Astrocyte (in vitro differentiated cells and primary cell): ENCODE results near the gene EPHB1. TPM values are rescaled to one million over a fixed set of nuclear protein-coding genes. Genes with fewer than 3 reads are reported as not detected.

Source experiments
- DNase-seq: peaks from one replicate; pipeline ENCODE4 v3.0.0-alpha.2; 2010; ENCODE audit warnings: low read depth
- FAIRE-seq: peaks from 2 replicates; lab custom pipeline; 2011; peaks lifted over from hg19 to GRCh38; lab: Jason Lieb, UNC
- H2AFZ ChIP-seq: 2 replicates; pipeline ENCODE4 v1.6.0; 2012; ENCODE audit warnings: low read depth, low read length, inconsistent platforms
- H3K27ac ChIP-seq: 2 replicates; pipeline ENCODE4 v1.5.1; 2011; ENCODE audit warnings: low read depth, low read length, inconsistent platforms
- H3K27me3 ChIP-seq: 2 replicates; pipeline ENCODE4 v1.6.0; 2011; ENCODE audit warnings: low read length, inconsistent platforms; ENCODE audit not compliant: insufficient read depth
- H3K36me3 ChIP-seq: 2 replicates; pipeline ENCODE4 v1.5.1; 2011; ENCODE audit warnings: low read length, inconsistent platforms; ENCODE audit not compliant: insufficient read depth
- H3K4me1 ChIP-seq: 2 replicates; pipeline ENCODE4 v1.5.1; 2011; ENCODE audit warnings: low read length, inconsistent platforms; ENCODE audit not compliant: insufficient read depth
- H3K4me2 ChIP-seq: 2 replicates; pipeline ENCODE4 v1.6.0; 2012; ENCODE audit warnings: low read length, inconsistent platforms
- H3K4me3 ChIP-seq: 2 replicates; pipeline ENCODE4 v1.5.1; 2011; ENCODE audit warnings: low read depth, mild to moderate bottlenecking, low read length, inconsistent platforms; ENCODE audit not compliant: insufficient read depth
- H3K79me2 ChIP-seq: 2 replicates; pipeline ENCODE4 v1.6.0; 2012; ENCODE audit warnings: mild to moderate bottlenecking, low read length, inconsistent platforms; ENCODE audit not compliant: insufficient read depth
- H3K9ac ChIP-seq: 2 replicates; pipeline ENCODE4 v1.6.0; 2012; ENCODE audit warnings: mild to moderate bottlenecking, low read length, inconsistent platforms
- H3K9me3 ChIP-seq: 2 replicates; pipeline ENCODE4 v1.5.1; 2012; ENCODE audit warnings: low read depth, mild to moderate bottlenecking, low read length, inconsistent platforms; ENCODE audit not compliant: insufficient read depth
- H4K20me1 ChIP-seq: 2 replicates; pipeline ENCODE4 v1.6.0; 2012; ENCODE audit warnings: low read length, inconsistent platforms; ENCODE audit not compliant: insufficient read depth
- H3K27ac Mint-ChIP-seq: one replicate; pipeline ENCODE4 v1.8.0; 2021; ENCODE audit warnings: mild to moderate bottlenecking, mixed read lengths; ENCODE audit not compliant: unreplicated experiment
- H3K27me3 Mint-ChIP-seq: one replicate; pipeline ENCODE4 v1.8.0; 2021; ENCODE audit warnings: low read depth, mixed read lengths; ENCODE audit not compliant: unreplicated experiment
- H3K36me3 Mint-ChIP-seq: one replicate; pipeline ENCODE4 v1.8.0; 2021; ENCODE audit warnings: low read depth, mixed read lengths; ENCODE audit not compliant: unreplicated experiment
- H3K4me1 Mint-ChIP-seq: one replicate; pipeline ENCODE4 v1.8.0; 2021; ENCODE audit warnings: low read depth, mixed read lengths; ENCODE audit not compliant: unreplicated experiment
- H3K4me3 Mint-ChIP-seq: one replicate; pipeline ENCODE4 v1.8.0; 2021; ENCODE audit warnings: mild to moderate bottlenecking, moderate library complexity, mixed read lengths; ENCODE audit not compliant: unreplicated experiment
- H3K9me3 Mint-ChIP-seq: one replicate; pipeline ENCODE4 v1.8.0; 2021; ENCODE audit warnings: mild to moderate bottlenecking, mixed read lengths; ENCODE audit not compliant: unreplicated experiment
- EZH2 ChIP-seq: IDR thresholded peaks from 2 replicates; pipeline ENCODE4 v1.6.1; 2012; ENCODE audit warnings: mild to moderate bottlenecking, low read length, inconsistent platforms; ENCODE audit not compliant: insufficient read depth
- total RNA-seq: library from RNA; stranded (reverse); gene quantifications from 2 replicates; pipeline ENCODE4 v1.2.1, GENCODE V29; 2021
- TF ChIP-seq, protein P1 (sequence below): IDR thresholded peaks from 2 replicates; pipeline ENCODE4 v1.5.1; 2011; ENCODE audit warnings: low read depth, mild to moderate bottlenecking, inconsistent platforms, low read length, moderate library complexity; ENCODE audit not compliant: insufficient read depth

The EPHB1 gene
- total RNA-seq, 1 donor from 2014 or later: 4.1 TPM

DNA sequence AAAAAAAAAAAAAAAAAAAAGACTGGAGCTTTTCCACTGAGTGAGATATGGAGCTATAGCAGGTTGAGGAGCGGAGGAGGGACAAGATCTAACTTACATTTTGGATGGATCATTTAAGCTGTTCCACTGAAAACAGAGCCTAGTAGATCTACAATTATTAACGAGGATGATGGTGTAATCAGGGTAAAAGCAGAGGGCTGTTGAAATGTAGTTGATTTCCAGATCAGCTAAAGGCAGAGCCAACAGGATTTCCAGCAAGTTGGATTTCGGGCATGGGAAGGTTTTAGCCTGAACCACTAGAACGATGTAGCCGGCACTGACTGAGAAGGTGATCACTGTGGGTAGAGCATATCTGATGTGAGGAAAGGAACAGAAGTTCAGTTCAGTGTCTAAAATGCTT is 360.7 kb downstream of the EPHB1 start:
- no peaks in the 10 kb centered on the region for H3K79me2 ChIP-seq
- no peak overlapping the region for H3K4me3 ChIP-seq
- DNase-seq (no peak), FAIRE-seq (no peak)
- H3K4me2 ChIP-seq: no peak overlapping the region
- H3K27ac Mint-ChIP-seq: no peak overlapping the region
- TF ChIP-seq, protein P1, sequence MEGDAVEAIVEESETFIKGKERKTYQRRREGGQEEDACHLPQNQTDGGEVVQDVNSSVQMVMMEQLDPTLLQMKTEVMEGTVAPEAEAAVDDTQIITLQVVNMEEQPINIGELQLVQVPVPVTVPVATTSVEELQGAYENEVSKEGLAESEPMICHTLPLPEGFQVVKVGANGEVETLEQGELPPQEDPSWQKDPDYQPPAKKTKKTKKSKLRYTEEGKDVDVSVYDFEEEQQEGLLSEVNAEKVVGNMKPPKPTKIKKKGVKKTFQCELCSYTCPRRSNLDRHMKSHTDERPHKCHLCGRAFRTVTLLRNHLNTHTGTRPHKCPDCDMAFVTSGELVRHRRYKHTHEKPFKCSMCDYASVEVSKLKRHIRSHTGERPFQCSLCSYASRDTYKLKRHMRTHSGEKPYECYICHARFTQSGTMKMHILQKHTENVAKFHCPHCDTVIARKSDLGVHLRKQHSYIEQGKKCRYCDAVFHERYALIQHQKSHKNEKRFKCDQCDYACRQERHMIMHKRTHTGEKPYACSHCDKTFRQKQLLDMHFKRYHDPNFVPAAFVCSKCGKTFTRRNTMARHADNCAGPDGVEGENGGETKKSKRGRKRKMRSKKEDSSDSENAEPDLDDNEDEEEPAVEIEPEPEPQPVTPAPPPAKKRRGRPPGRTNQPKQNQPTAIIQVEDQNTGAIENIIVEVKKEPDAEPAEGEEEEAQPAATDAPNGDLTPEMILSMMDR: no peak
- no peak for TF ChIP-seq EZH2
- no peaks in the 10 kb centered on the region for H4K20me1 ChIP-seq
- no peak overlapping the region for H2AFZ ChIP-seq
- no peaks in the 10 kb centered on the region for H3K27me3 ChIP-seq
- H3K4me1 Mint-ChIP-seq: no peaks in the 10 kb centered on the region
- H3K27me3 Mint-ChIP-seq: peaks cover 16% of the 10 kb centered on the region
- no peaks in the 10 kb centered on the region for H3K9me3 ChIP-seq
- no peak overlapping the region for H3K27ac ChIP-seq
- no peaks in the 10 kb centered on the region for H3K36me3 Mint-ChIP-seq
- no peaks in the 10 kb centered on the region for H3K36me3 ChIP-seq
- H3K9ac ChIP-seq: no peak overlapping the region
- no peak overlapping the region for H3K4me3 Mint-ChIP-seq
- H3K9me3 Mint-ChIP-seq: no peaks in the 10 kb centered on the region
- H3K4me1 ChIP-seq: no peaks in the 10 kb centered on the region

DNA sequence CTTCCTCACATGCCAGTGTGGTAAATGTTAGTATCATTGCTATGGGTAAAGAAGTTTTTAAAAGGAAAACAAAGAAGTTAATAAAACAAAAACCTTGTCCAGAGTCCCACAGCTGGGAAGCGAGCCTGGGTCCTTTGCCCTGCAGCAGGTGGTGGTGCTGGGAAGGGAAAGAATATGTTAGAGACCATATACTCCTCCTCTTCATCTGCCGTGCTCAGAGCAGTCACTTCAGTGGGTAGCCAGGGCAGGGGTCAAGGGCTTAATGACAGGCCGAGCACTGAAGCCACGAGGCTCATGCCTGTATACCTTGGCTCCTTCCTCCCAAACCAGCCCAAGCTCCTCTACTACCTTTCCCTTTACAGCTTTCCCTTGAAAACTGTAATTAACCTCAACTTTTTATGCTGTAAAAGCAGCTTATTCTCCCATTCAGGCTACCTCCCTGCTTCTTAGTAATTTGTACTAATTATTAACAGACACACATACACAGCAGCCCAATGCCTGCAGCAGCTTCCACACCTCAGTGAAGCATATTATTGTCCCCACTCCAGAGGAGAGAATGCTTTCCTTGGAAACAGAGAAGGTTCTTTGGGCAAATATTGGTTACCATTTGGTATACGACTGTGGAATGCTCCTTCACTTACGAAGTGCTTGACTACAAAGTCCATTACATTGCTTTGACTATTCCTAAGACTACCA is 362.1 kb downstream of the EPHB1 start:
- Histone ChIP-seq H3K9ac (no peak overlapping the region), H2AFZ (no peak overlapping the region), H3K27me3 (no peaks in the 10 kb centered on the region), H3K36me3 (no peaks in the 10 kb centered on the region), H3K4me2 (no peak overlapping the region), H3K9me3 (no peaks in the 10 kb centered on the region), H4K20me1 (no peaks in the 10 kb centered on the region), H3K4me3 (no peak overlapping the region), H3K27ac (no peak overlapping the region), H3K79me2 (no peaks in the 10 kb centered on the region), H3K4me1 (no peaks in the 10 kb centered on the region)
- Mint-ChIP-seq H3K36me3 (no peaks in the 10 kb centered on the region), H3K4me1 (no peaks in the 10 kb centered on the region), H3K27me3 (peaks cover 14% of the 10 kb centered on the region), H3K27ac (peak overlapping the region; percentile 20), H3K9me3 (no peaks in the 10 kb centered on the region), H3K4me3 (no peak overlapping the region)
- TF ChIP-seq EZH2: no peak
- TF ChIP-seq, protein P1: no peak
- no peak for FAIRE-seq
- DNase-seq: no peak

DNA sequence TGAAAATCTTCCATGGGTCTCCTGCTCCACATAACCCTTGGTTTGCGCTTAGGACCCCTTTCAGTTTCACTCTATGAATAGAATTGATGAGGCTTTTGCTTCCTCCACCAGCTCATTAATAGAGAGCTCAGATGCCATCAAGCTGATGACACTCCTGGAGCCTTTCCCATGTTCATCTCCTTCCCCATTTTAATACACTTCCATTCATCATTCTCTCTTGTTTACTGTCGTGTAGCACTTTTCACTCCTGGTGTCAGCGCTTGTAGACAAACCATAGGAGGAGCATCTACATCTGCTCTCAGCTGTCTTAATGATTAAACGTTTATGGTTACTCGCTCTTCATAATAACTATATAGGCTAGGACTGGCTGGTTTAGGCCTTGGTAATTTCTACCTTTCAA is 363.5 kb downstream of the EPHB1 start:
- Mint-ChIP-seq H3K27ac (no peak overlapping the region), H3K4me3 (no peak overlapping the region), H3K36me3 (no peaks in the 10 kb centered on the region), H3K27me3 (peaks cover 8% of the 10 kb centered on the region), H3K4me1 (no peaks in the 10 kb centered on the region), H3K9me3 (no peaks in the 10 kb centered on the region)
- Histone ChIP-seq H3K79me2 (no peaks in the 10 kb centered on the region), H4K20me1 (no peaks in the 10 kb centered on the region), H3K27me3 (no peaks in the 10 kb centered on the region), H3K4me1 (no peaks in the 10 kb centered on the region), H3K9ac (no peak overlapping the region), H3K9me3 (no peaks in the 10 kb centered on the region), H2AFZ (no peak overlapping the region), H3K27ac (no peak overlapping the region), H3K4me2 (no peak overlapping the region), H3K4me3 (no peak overlapping the region), H3K36me3 (no peaks in the 10 kb centered on the region)
- FAIRE-seq: no peak
- DNase-seq: no peak
- no peak for TF ChIP-seq EZH2
- TF ChIP-seq, protein P1: no peak
